HG03342 (cell line): ENCODE results near the gene GVQW3.
A peak's percentile ranks its signal among the peaks of the same experiment; 100 is the strongest.

Experiments used
- ATAC-seq: cut with Tn5 transposase; IDR thresholded peaks from one replicate; pipeline ENCODE4 v1.9.1; 2021; ENCODE audit warnings: mild to moderate bottlenecking, moderate library complexity; ENCODE audit not compliant: unreplicated experiment

The GVQW3 gene

DNA sequence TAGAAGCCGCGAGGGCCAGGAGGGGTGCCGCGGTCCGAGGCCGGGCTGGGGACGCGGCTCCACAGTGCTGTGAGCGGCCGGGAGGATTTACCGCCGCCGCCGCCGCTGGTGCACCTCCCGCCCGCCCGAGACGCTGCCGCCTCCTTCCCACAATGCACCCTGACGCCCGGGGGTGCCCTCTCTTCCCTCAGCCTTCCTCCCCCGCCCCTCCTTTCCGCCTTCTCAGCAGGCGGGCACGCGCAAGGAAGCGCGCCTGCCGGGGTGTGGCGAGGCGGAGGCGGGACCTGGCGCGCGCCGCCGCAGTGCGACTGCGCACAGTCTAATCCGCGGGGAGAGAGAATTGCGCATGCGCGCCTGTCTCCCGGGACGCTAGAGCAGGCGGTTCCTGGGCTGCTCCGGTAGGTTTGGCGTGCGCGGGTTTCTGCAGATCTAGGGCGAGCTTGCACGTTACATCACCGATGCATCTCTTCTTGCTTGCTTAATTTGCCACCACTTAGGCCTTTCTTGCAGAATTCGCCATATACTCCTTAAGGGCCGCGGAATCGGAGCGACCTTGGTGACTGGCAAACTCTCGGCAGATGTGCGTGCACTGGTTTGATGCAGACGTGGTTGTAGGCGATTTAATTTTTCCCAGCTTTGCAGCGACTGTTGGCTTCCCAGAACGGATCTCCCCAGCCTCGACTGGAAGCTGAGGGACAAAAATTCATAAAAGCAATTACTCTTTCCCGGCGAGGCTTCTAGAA is at the start of gene GVQW3, which contains the start of gene THAP12:
Gene GVQW3, plus strand, starts transcription at position 347 of the 743 bp plus-strand sequence. CDS start 506 bp downstream, outside the sequence.
Gene THAP12, minus strand, starts transcription at position 156 of the 743 bp plus-strand sequence. CDS start 296 bp downstream, outside the sequence.
- ATAC-seq, result peak; percentile 78

DNA sequence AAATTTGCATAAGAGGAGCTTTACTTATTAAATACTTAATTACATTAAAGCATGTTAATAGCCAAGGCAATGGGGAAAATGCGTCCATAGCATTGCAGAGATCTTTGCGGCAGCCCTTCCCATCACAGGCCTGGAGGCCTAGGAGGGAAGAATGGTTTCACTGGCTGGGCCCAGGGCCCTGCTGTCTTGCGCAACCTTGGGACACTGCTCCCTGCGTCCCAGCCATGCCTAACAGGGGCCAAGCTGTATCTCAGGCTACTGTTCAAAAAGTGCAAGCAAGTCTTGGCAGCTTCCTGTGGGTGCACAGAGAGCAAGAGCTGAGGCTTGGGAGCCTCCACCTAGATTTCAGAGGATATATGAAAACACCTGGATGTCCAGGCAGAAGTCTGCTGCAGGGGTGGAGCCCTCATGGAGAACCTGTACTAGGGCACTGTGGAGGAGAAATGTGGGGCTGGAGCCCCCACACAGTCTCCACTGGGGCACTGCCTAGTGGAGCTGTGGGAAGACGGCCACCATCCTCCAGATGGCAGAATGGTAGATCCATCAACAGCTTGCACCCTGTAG is 46.2 kb upstream of the GVQW3 start:
- ATAC-seq, result no peak

- no peak for ATAC-seq
Measured at GRCh38 chr11:76335842-76336241, 45.3 kb upstream of the GVQW3 start.

DNA sequence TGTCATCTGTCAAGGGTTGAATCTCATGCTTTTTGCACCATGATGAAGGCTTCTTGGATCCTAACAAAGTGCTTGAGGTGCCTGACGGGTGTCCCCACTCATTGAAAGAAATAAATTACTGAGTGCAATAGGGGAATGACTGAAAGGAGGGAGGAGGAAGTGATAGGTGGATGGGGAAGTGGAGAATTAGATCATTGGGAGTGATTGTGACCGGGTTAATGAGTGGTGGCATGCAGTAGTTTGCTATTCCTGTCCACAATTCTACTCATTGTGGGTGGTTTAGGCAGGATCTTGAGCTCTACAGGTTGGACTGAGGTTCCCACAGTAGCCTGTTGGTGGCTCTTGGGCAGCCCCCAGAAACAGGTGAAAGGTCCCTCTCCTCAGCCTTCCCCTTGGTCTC is 44.5 kb upstream of the GVQW3 start:
- ATAC-seq, result no peak

DNA sequence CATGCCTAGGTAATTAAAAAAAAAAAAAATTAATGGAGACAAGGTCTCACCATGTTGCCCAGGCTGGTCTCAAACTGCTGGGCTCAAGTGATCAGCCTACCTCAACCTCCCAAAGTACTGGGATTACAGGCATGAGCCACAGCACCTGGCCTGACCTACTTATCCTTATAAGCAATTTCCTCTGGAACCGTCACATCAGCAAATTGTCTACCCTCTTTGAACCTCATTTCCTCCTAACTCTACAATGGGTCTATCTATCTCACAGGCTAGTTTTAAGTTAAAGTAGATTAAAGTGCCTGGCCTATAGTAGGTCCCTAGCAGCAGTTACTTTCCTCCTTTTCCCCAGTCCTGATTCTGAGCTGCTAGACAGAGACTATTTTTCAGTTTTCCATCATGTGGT is 43.7 kb upstream of the GVQW3 start:
- no peak for ATAC-seq

GRCh38 chr11:76337923-76338322 is 43.2 kb upstream of the GVQW3 start:
- ATAC-seq, result no peak

DNA sequence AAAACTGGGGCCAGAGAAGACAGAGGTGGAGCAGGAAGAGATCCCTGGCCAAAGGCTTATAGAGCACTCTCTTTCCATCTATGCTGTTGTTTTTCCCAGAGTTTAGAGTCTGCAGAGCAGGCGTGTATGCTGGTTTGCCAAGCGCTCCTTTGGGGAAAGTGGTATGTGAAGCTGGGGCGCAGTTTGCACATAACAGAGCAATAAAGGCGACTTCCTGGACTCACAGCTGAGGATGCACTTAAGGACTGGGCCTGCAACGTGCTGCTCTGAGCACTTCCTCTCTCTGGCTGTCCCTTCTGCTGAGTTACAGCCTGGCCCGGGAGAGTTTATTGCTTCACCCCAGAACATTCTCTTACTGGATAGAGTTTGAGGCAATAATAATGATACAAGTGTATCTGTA is 41.9 kb upstream of the GVQW3 start:
- no peak for ATAC-seq

GRCh38 chr11:76347466-76347865 is 33.7 kb upstream of the GVQW3 start:
- no peak for ATAC-seq

DNA sequence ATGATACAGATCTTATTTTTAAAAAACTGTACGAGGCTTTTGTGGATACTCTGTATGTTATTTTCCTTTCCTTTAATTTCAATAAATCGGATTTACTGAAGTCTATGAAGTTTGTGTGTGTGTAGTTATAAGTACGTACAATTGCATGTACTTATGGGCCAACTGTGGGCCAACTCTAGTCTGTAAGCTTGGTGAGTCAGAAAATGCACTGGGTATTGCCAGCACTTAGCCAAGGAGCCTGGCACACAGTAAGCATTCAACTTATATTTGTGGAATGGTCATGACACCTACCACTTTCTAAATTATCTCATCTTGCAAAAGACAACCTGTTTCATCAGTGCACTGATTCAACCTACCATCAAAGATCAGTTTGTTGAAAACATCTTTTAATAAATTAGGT is 32.8 kb upstream of the GVQW3 start:
- ATAC-seq, result no peak

DNA sequence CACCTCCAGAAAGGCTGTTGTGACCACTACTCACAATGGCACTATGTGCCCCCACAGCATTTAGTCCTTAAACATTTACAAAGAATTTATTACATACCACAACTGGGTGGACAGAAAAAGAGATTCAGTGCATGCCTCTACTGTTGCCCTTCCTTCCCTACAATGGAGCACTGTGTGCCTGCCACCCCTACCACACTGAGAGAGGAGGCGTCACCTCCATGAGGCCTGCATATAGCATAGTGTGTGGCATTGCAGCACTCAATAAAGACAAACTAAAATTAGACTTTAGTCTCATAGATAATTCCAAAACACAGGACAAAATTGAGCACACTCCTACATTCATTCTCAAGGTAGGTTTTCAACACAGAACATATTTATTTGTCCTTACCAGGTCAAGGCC is 26.0 kb upstream of the GVQW3 start:
- no peak for ATAC-seq

DNA sequence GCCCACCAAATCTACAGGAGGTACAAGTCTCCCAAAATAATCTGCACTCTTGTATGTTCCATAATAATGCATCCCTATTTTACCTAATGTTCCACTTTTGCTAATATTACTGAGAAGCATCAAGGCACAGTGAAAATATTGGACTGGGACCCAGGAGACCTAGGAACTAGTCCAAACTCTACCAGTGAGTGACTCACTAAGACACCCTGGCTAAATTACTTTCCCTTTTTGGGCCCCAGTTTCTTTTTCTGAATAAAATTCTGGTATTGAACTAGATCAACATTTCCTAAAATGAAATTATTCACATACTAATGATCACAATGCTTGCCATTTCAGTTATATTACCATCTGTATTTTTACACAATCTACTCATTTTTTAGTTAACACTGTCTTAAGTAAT is 19.7 kb upstream of the GVQW3 start:
- ATAC-seq, result no peak

DNA sequence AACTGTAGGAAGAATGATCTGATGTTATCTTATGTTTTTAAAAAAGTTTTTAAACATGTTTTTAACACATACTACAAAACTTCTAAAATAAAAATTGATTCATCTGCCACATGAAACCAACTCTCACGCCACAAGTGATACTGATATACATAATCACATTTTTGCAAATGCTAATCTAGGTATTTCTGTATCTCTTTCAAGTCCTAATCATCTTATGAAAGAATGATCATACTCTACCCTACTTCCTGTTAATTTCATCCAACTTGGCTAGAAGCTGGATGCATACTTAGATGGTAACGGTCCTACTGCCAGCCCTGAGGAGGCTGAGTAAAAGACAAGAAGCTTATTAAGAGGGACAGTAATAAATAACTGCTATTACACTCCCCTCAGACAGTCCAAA is 19.3 kb upstream of the GVQW3 start:
- ATAC-seq, result no peak

DNA sequence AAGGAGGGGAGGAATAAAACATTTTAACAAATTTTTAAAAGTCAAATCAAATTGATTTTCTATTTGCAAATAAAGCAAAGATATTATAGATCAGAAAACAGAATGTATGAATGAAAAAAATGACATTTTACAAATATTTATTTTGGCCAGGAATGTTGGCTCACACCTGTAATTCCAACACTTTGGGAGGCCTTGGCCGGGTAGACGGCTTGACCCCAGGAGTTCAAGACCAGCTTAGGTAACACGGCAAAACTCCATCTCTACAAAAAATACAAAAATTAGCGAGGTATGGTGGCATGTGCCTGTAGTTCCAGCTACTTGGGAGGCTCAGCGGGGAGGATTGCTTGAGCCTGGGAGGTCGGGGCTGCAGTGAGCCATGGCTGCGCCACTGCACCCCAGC is 18.4 kb upstream of the GVQW3 start:
- no peak for ATAC-seq

GRCh38 chr11:76365038-76365679 is 16.0 kb upstream of the GVQW3 start:
- ATAC-seq, result no peak

DNA sequence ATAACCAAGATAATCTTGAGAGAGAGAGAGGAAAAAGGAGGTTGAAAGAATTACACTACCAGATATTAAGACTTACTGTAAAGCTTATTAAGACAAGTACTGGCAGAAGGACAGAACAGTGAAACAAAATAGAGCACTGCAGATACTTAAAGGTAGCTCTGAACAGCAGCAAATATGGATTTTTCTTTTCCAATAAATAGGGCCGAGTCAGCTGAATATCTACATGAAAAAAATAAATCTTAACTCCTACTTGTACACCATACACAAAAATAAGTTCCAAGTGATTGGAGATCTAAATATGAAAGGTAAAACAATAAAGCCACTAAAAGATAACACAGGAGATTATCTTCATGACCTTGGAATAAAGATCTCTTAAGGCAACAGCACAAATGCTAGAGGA is 12.6 kb upstream of the GVQW3 start:
- ATAC-seq, result no peak

GRCh38 chr11:76369406-76369805 is 11.7 kb upstream of the GVQW3 start:
- no peak for ATAC-seq

DNA sequence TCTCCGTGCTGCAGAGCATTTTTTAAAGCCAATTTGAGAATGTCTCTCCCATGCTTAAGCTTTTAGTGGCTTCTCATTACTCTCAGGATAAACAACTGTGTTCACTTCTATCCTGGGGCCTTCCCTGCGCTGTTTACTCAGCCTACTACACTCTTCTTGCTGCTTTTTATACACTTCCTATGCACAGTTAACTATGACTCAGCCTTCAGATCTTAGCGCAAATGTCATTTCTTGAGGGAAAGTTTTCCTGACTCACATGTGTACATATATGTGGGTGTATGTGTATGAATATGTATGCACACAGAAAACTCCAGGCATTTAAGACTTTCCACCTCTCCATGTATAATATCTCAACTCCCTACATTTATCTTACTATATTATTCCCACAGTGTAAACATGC is 10.0 kb upstream of the GVQW3 start:
- ATAC-seq, result peak; percentile 47

- no peak for ATAC-seq
Measured at GRCh38 chr11:76376746-76377558, 4.2 kb upstream of the GVQW3 start.

GRCh38 chr11:76379807-76380158 is 1.3 kb upstream of the GVQW3 start:
- no peak for ATAC-seq

- peak; percentile 6 for ATAC-seq
Measured at GRCh38 chr11:76380159-76380976, 755 bp upstream of the GVQW3 start.

DNA sequence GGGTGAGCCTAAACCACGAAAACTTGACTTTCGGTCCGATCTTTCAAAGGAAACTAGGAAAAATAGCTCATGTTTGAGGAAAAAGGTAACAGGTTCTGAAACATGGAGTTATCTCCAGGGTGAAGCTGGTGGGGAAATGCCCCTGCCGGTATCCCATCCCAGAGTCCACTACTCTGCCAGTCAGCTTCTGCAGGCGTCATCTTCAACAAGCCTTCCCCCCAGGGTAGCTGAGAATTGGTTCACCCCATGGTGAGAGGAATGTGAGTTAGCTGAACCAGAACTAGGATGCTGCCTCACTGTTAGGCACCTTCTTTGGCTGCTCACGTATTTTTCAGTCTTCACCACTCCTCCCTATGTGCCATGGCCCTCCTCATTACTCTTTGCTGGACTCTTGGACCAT is 1.1 kb downstream of the GVQW3 start:
- ATAC-seq, result no peak
